PFSK-1 (cell line): ENCODE measurements around the gene EIF2AK3.

Experiments used
- FOXP2 ChIP-seq: optimal IDR thresholded peaks from 2 replicates; pipeline ENCODE3; 2011; ENCODE audit warnings: borderline replicate concordance, control low read depth, inconsistent platforms; ENCODE audit not compliant: insufficient read depth; ENCODE audit errors: extremely low read length, extremely low read depth
- POLR2AphosphoS5 ChIP-seq: IDR thresholded peaks from 2 replicates; pipeline ENCODE4 v1.6.1; 2012; ENCODE audit warnings: low read depth, mild to moderate bottlenecking, control low read depth, low read length, moderate library complexity
- REST ChIP-seq, 2 experiments: IDR thresholded peaks; 2 replicates each; pipeline versions ENCODE4 v1.6.1 to v1.8.0; 2011 to 2012; ENCODE audit warnings: low read depth in 2 of 2, low read length in 2 of 2, control low read depth in 1 of 2, inconsistent platforms in 1 of 2, mild to moderate bottlenecking in 1 of 2, moderate library complexity in 1 of 2; ENCODE audit not compliant: insufficient read depth in 1 of 2
- TAF1 ChIP-seq: IDR thresholded peaks from 2 replicates; pipeline ENCODE4 v1.6.1; 2012; ENCODE audit warnings: low read length, control low read depth, borderline replicate concordance; ENCODE audit not compliant: insufficient read depth

- no peak for TF ChIP-seq TAF1
- TF ChIP-seq REST (IDR thresholded peaks at IDR 0.05; ENCODE audit: insufficient read depth in 1 of 2, low read depth in 2 of 2, low read length in 2 of 2), result no peak
- no peak for TF ChIP-seq POLR2AphosphoS5
- no peak for TF ChIP-seq FOXP2
Observed at GRCh38 chr2:88557290-88557689, 70.0 kb downstream of the EIF2AK3 start.
